WI38 (cell line): Measurements from ENCODE around the gene SCAMP3.

ENCODE experiments used
- H3K4me3 ChIP-seq: 2 replicates; pipeline ENCODE4 v1.5.1; 2011; ENCODE audit warnings: low read depth, mild to moderate bottlenecking, control low read depth, low read length
- CTCF ChIP-seq: IDR thresholded peaks from 2 replicates; pipeline ENCODE4 v1.5.1; 2012; ENCODE audit warnings: low read depth, mild to moderate bottlenecking, control low read depth, low read length

Gene SCAMP3

GRCh38 chr1:155261852-155262673 lies at the start of gene SCAMP3:
Gene SCAMP3 (minus strand): TSS chr1:155262360. CDS start chr1:155262151, 209 bp downstream.
- TF ChIP-seq CTCF: no peak

GRCh38 chr1:155309423-155310021 lies 47.4 kb upstream of the SCAMP3 start:
- H3K4me3 ChIP-seq: peak overlapping the region; percentile 90
- no peak for TF ChIP-seq CTCF

More at GRCh38 chr1:155261852-155262673, at the start of gene SCAMP3:
- peak within 1 kb of the TSS; percentile 89 for H3K4me3 ChIP-seq

GRCh38 chr1:155308493-155309422 lies 46.6 kb upstream of the SCAMP3 start, which contains the start of gene FDPS:
Gene FDPS (plus strand): TSS chr1:155308866. CDS start chr1:155309790, 924 bp downstream.
- TF ChIP-seq CTCF: no peak
- peak within 1 kb of the TSS; percentile 90 for H3K4me3 ChIP-seq

GRCh38 chr1:155307247-155307740 lies 45.1 kb upstream of the SCAMP3 start:
- no peak overlapping the region for H3K4me3 ChIP-seq
- TF ChIP-seq CTCF: no peak

- no peak for TF ChIP-seq CTCF
- no peak overlapping the region for H3K4me3 ChIP-seq
Observed at GRCh38 chr1:155305881-155306391, 43.8 kb upstream of the SCAMP3 start.

- TF ChIP-seq CTCF: no peak
- H3K4me3 ChIP-seq: no peak overlapping the region
Observed at GRCh38 chr1:155304558-155305063, 42.5 kb upstream of the SCAMP3 start.
